Calu3 (cell line): Measurements from ENCODE around the gene CACUL1. TPM values are rescaled to one million over a fixed set of nuclear protein-coding genes. Genes with fewer than 3 reads are reported as not detected.

Experiments
- BruUV-seq: library from RNA; stranded (reverse); fragments of 400-500 nt; replicated peaks from 2 replicates; lab custom pipeline; 2021; lab: Mats Ljungman, UMichigan
- CTCF ChIA-PET: fragments of 300-600 bp; sonication (Branson Sonifier 250); formaldehyde crosslinking; loops from one replicate; lab custom pipeline; 2022; ENCODE audit warnings: antibody characterized with exemption; lab: Charles Lee
- DNase-seq: peaks from one replicate; pipeline ENCODE4 v3.0.0; 2022
- H3K27ac Mint-ChIP-seq: one replicate; pipeline ENCODE4 v1.8.0; 2022; ENCODE audit warnings: mixed read lengths; ENCODE audit not compliant: unreplicated experiment
- H3K27me3 Mint-ChIP-seq: one replicate; pipeline ENCODE4 v1.8.0; 2022; ENCODE audit warnings: mixed read lengths; ENCODE audit not compliant: unreplicated experiment
- H3K36me3 Mint-ChIP-seq: one replicate; pipeline ENCODE4 v1.8.0; 2022; ENCODE audit warnings: mild to moderate bottlenecking, moderate library complexity, mixed read lengths; ENCODE audit not compliant: insufficient read depth, unreplicated experiment
- H3K4me1 Mint-ChIP-seq: one replicate; pipeline ENCODE4 v1.8.0; 2022; ENCODE audit warnings: mild to moderate bottlenecking, low read depth, mixed read lengths; ENCODE audit not compliant: unreplicated experiment
- H3K4me3 Mint-ChIP-seq: one replicate; pipeline ENCODE4 v1.8.0; 2022; ENCODE audit warnings: mild to moderate bottlenecking, low read depth, moderate library complexity, mixed read lengths; ENCODE audit not compliant: unreplicated experiment
- H3K9me3 Mint-ChIP-seq: one replicate; pipeline ENCODE4 v1.8.0; 2022; ENCODE audit warnings: low read depth, mixed read lengths; ENCODE audit not compliant: unreplicated experiment
- intact Hi-C: fragments of 100-400 bp; cut with micrococcal nuclease; formaldehyde crosslinking; loops from one replicate; pipeline ENCODE4 v1.10.0; 2022; ENCODE audit not compliant: unreplicated experiment
- total RNA-seq: library from RNA; stranded (reverse); gene quantifications from 2 replicates; pipeline ENCODE4 v1.2.3, GENCODE V29; 2022
- TF ChIP-seq, protein P1 (sequence below): fragments of 200-600 bp; IDR thresholded peaks from one replicate; pipeline ENCODE4 v1.8.0; 2022; ENCODE audit warnings: antibody characterized with exemption; ENCODE audit not compliant: unreplicated experiment

Gene CACUL1
- total RNA-seq, 1 experiment from 2014 or later = 44.6 TPM

- Mint-ChIP-seq H3K4me1 (no peaks in the 10 kb centered on the region), H3K9me3 (peaks cover 5% of the 10 kb centered on the region), H3K4me3 (no peak overlapping the region), H3K36me3 (no peaks in the 10 kb centered on the region), H3K27me3 (peaks cover 12% of the 10 kb centered on the region), H3K27ac (no peak overlapping the region)
- CTCF ChIA-PET = no interaction called here
- intact Hi-C loops = no loop called here
- BruUV-seq = no TSS peak
- TF ChIP-seq, protein P1, sequence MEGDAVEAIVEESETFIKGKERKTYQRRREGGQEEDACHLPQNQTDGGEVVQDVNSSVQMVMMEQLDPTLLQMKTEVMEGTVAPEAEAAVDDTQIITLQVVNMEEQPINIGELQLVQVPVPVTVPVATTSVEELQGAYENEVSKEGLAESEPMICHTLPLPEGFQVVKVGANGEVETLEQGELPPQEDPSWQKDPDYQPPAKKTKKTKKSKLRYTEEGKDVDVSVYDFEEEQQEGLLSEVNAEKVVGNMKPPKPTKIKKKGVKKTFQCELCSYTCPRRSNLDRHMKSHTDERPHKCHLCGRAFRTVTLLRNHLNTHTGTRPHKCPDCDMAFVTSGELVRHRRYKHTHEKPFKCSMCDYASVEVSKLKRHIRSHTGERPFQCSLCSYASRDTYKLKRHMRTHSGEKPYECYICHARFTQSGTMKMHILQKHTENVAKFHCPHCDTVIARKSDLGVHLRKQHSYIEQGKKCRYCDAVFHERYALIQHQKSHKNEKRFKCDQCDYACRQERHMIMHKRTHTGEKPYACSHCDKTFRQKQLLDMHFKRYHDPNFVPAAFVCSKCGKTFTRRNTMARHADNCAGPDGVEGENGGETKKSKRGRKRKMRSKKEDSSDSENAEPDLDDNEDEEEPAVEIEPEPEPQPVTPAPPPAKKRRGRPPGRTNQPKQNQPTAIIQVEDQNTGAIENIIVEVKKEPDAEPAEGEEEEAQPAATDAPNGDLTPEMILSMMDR = no peak
- DNase-seq = no peak
Observed at GRCh38 chr10:118778727-118779126, 24.0 kb upstream of the CACUL1 start.

- no peaks in the 10 kb centered on the region for H3K4me1 Mint-ChIP-seq
- intact Hi-C loops = no loop called here
- peaks cover 12% of the 10 kb centered on the region for H3K27me3 Mint-ChIP-seq
- no peak overlapping the region for H3K4me3 Mint-ChIP-seq
- H3K36me3 Mint-ChIP-seq = no peaks in the 10 kb centered on the region
- TF ChIP-seq, protein P1 = no peak
- CTCF ChIA-PET = no interaction called here
- H3K9me3 Mint-ChIP-seq = peaks cover 3% of the 10 kb centered on the region
- no peak for DNase-seq
- no peak overlapping the region for H3K27ac Mint-ChIP-seq
- no TSS peak for BruUV-seq
Observed at GRCh38 chr10:118776960-118777359, 22.2 kb upstream of the CACUL1 start.

DNA sequence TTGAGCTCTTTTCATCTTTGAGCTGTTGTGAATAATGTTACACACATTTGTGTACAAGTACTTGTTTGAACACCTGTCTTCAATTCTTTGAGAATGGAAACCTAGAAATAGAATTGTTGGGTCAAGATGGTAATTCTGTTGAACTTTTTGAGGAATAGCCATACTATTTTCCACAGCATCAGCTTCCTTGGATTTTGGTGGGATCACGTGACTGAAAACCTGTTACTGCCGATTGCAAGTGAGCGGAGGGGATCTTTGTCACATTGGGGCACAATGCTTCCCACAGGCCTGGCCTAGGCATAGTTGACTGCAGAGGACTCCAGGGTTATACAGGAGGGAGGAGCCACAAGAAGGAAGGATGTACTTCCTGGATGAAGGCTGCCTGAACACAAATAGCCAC lies 21.3 kb upstream of the CACUL1 start:
- intact Hi-C loops = no loop called here
- peaks cover 12% of the 10 kb centered on the region for H3K27me3 Mint-ChIP-seq
- TF ChIP-seq, protein P1 = no peak
- H3K4me1 Mint-ChIP-seq = no peaks in the 10 kb centered on the region
- CTCF ChIA-PET = no interaction called here
- H3K27ac Mint-ChIP-seq = no peak overlapping the region
- BruUV-seq = no TSS peak
- DNase-seq = no peak
- peaks cover 5% of the 10 kb centered on the region for H3K9me3 Mint-ChIP-seq
- H3K36me3 Mint-ChIP-seq = no peaks in the 10 kb centered on the region
- H3K4me3 Mint-ChIP-seq = no peak overlapping the region

DNA sequence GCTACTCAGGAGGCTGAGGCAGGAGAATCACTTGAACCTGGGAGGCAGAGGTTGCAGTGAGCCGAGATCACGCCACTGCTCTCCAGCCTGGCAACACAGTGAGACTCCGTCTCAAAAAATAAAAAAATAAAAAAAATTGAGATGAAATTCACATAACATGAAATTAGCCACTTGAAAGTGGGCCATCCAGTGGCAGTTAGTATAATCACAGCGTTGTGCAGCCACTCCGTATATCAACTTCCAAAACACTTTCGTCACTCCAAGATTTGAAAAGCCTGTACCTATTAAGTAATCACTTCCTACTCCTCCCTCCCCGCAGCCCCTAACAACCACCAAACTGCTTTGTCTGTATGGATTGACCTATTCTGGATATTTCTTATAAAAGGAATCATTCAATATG lies 20.7 kb upstream of the CACUL1 start:
- DNase-seq = no peak
- no peaks in the 10 kb centered on the region for H3K4me1 Mint-ChIP-seq
- intact Hi-C loops = no loop called here
- H3K27ac Mint-ChIP-seq = no peak overlapping the region
- H3K27me3 Mint-ChIP-seq = peaks cover 12% of the 10 kb centered on the region
- H3K36me3 Mint-ChIP-seq = no peaks in the 10 kb centered on the region
- H3K9me3 Mint-ChIP-seq = peaks cover 8% of the 10 kb centered on the region
- CTCF ChIA-PET = no interaction called here
- H3K4me3 Mint-ChIP-seq = no peak overlapping the region
- TF ChIP-seq, protein P1 = no peak
- no TSS peak for BruUV-seq
